ENCODE results near the gene LINGO1.
A peak's percentile ranks its signal among the peaks of the same experiment; 100 is the strongest.

The LINGO1 gene

DNA sequence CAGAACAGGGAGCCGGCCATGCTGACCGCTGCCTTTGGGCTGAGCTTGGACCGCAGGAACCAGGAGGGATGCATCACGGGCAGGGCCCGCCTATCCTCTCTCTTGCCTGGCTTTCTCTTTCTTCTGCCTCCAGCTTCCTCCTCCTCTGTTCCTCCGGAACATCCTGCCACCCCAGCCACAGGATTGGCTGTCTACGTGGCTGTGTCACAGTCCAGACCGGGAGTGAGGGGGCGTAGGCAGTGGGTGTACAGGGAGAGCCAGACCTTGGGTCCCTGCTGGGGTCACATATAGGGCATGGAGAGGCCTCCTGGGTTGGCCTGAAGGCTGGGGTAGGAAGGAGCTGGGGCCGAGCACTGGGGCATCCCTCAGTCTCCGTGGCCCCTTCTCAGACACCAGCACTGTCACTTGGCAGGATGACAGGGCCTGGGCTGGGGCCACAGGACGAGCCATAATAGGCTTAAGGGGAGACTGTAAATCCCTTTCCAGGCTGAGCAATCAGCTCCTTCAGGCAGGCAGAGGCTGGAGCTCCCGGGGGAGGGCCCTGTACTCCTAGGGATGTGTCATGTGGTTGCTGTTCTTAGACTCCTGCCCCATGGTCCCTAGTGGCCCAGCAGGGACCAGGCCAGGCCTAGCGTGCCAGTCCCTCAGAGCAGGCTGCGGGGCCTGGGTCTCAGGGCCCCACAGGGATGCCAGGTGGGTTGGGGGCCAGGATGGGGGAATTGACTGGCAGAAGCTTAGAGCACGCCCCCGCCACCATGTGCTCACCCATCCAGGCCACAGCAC is 25.4 kb downstream of the LINGO1 start:
- H4K91ac ChIP-seq (ENCODE audit: low read length), result peak overlapping the region; percentile 80
- H3K18ac ChIP-seq (ENCODE audit: low read depth in 1 of 2, low read length in 2 of 2), result peak overlapping the region; percentile 67 to 83
- 64% methylated on average over 10 of the region's 17 CpGs for WGBS
- H3K9me3 ChIP-seq (ENCODE audit: control insufficient read depth, low read length), result no peaks in the 10 kb centered on the region
- H2AFZ ChIP-seq (ENCODE audit: low read depth, low read length), result peak overlapping the region; percentile 79
- H3K4ac ChIP-seq (ENCODE audit: low read depth in 1 of 2, low read length in 2 of 2), result peak overlapping the region; percentile 76 to 83
- H3K9ac ChIP-seq (ENCODE audit: low read length), result no peak overlapping the region
- peak; percentile 64 for DNase-seq
- H3K23ac ChIP-seq (ENCODE audit: low read length in 2 of 2), result no peak overlapping the region
- H2BK12ac ChIP-seq (ENCODE audit: low read length in 2 of 2), result peak overlapping the region; percentile 51 to 79
- peak overlapping the region; percentile 12 for H2BK15ac ChIP-seq (ENCODE audit: low read depth, poor library complexity, severe bottlenecking)
- peak overlapping the region; percentile 92 for H4K8ac ChIP-seq (ENCODE audit: low read length)
- H2BK5ac ChIP-seq (ENCODE audit: low read depth, low read length, poor library complexity, severe bottlenecking), result no peak overlapping the region
- H3K14ac ChIP-seq (ENCODE audit: low read length in 2 of 2), result peak overlapping the region in 1 of 2 experiments; percentile 90
- no peak overlapping the region for H2AK5ac ChIP-seq (ENCODE audit: low read length, severe bottlenecking)
- peak overlapping the region; percentile 1 for H2BK120ac ChIP-seq (ENCODE audit: low read depth, low read length)
- no peak overlapping the region for H3K27ac ChIP-seq (ENCODE audit: low read length, poor library complexity, severe bottlenecking)
- H3K27me3 ChIP-seq (ENCODE audit: control insufficient read depth in 1 of 2, insufficient read depth in 1 of 2, low read length in 2 of 2), result peaks cover 40 to 49% of the 10 kb centered on the region in 2 experiments
- H3K4me2 ChIP-seq (ENCODE audit: low read length, poor library complexity, severe bottlenecking), result no peak overlapping the region
- no peak overlapping the region for H3K4me3 ChIP-seq (ENCODE audit: insufficient read depth in 1 of 2, low read depth in 1 of 2, low read length in 2 of 2)
- H3K36me3 ChIP-seq (ENCODE audit: control insufficient read depth in 1 of 2, insufficient read depth in 2 of 2, low read depth in 1 of 2, low read length in 2 of 2), result no peaks in the 10 kb centered on the region
- peaks cover 6% of the 10 kb centered on the region for H3K4me1 ChIP-seq (ENCODE audit: control insufficient read depth, insufficient read depth, low read depth, low read length)
- H3K79me1 ChIP-seq (replicated peaks; ENCODE audit: low read length, poor library complexity, severe bottlenecking), result no peaks in the 10 kb centered on the region

DNA sequence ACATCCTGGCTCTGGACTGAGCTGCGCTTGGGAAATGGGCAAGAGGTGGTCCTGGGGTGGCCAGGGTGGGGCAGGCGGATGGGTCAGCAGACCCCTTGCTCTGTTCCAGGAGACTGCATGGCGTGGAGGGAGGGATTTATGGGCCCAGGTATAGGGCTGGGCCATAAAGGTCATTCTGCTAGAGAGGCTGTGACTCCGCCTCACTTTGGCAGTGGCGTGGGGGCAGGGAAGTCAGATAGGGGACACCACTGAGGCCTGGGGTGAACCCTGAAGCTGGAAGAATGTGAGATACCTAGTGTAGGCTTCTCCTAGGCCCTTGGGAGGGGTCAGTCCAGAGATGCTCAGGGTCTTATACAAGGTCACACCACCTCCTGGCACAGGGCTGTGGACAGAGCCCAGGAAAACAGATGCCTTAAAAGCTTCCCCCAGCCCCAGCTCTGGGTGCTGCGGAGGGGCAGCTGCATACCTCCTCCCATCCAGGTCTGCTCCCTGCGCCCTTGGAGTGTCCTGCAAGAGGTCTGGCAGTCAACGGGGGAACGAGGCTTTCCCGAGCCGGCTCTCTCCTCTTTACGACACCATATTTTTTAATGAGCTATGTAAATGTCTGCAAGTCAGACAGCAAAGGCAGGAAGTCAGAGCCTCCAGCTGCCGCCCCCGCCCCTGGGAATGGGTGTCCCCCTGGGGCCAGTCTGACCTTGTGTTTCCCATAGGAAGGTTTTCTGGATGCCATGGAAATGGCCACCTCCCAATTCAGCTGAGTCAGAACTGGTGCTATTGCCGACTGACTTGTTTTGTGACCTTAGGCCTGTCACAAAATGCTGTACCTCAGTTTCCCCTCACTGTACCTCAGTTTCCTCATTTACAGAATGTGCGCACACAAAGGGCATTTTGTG is 26.3 kb downstream of the LINGO1 start:
- Histone ChIP-seq H3K27ac (ENCODE audit: low read length, poor library complexity, severe bottlenecking) (no peak overlapping the region), H2BK12ac (ENCODE audit: low read length in 2 of 2) (no peak overlapping the region), H3K4me2 (ENCODE audit: low read length, poor library complexity, severe bottlenecking) (no peak overlapping the region), H3K36me3 (ENCODE audit: control insufficient read depth in 1 of 2, insufficient read depth in 2 of 2, low read depth in 1 of 2, low read length in 2 of 2) (no peaks in the 10 kb centered on the region), H3K18ac (ENCODE audit: low read depth in 1 of 2, low read length in 2 of 2) (peak overlapping the region; percentile 67 to 83), H3K14ac (ENCODE audit: low read length in 2 of 2) (peak overlapping the region in 1 of 2 experiments; percentile 90), H2BK15ac (ENCODE audit: low read depth, poor library complexity, severe bottlenecking) (peak overlapping the region; percentile 45), H3K23ac (ENCODE audit: low read length in 2 of 2) (no peak overlapping the region), H3K4ac (ENCODE audit: low read depth in 1 of 2, low read length in 2 of 2) (peak overlapping the region; percentile 76 to 83), H3K27me3 (ENCODE audit: control insufficient read depth in 1 of 2, insufficient read depth in 1 of 2, low read length in 2 of 2) (peaks cover 31 to 54% of the 10 kb centered on the region in 2 experiments), H3K79me1 (replicated peaks; ENCODE audit: low read length, poor library complexity, severe bottlenecking) (no peaks in the 10 kb centered on the region), H4K91ac (ENCODE audit: low read length) (peak overlapping the region; percentile 54), H3K4me1 (ENCODE audit: control insufficient read depth, insufficient read depth, low read depth, low read length) (peaks cover 6% of the 10 kb centered on the region), H3K9me3 (ENCODE audit: control insufficient read depth, low read length) (no peaks in the 10 kb centered on the region), H3K4me3 (ENCODE audit: insufficient read depth in 1 of 2, low read depth in 1 of 2, low read length in 2 of 2) (no peak overlapping the region), H2AFZ (ENCODE audit: low read depth, low read length) (peak overlapping the region; percentile 79), H3K9ac (ENCODE audit: low read length) (no peak overlapping the region), H2BK120ac (ENCODE audit: low read depth, low read length) (no peak overlapping the region), H4K8ac (ENCODE audit: low read length) (peak overlapping the region; percentile 92), H2AK5ac (ENCODE audit: low read length, severe bottlenecking) (no peak overlapping the region), H2BK5ac (ENCODE audit: low read depth, low read length, poor library complexity, severe bottlenecking) (no peak overlapping the region)
- peak; percentile 53 for DNase-seq
- WGBS, result 44% methylated on average over 16 of the region's 16 CpGs

DNA sequence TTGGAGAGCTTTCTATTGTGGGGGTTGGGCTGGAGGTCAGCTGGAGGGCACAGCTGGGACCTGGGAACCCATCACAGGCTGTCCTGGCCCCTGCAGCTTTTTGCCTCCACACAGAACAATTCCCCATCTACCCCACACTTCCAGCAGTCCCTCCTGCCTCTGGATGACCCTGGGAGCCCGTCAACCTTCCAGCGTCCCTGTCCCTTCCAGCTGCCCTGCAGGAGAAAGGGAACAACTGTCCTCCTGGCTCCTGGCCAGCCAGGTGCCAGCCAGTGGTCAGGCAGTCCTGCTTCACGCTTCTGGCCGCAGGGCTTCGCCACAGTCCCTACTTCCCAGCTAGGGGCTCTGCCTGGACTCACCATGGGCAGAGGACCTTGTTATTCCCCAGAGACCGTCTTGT is 27.2 kb downstream of the LINGO1 start:
- Histone ChIP-seq H2BK5ac (ENCODE audit: low read depth, low read length, poor library complexity, severe bottlenecking) (no peak overlapping the region), H4K8ac (ENCODE audit: low read length) (no peak overlapping the region), H3K27me3 (ENCODE audit: control insufficient read depth in 1 of 2, insufficient read depth in 1 of 2, low read length in 2 of 2) (peaks cover 29 to 54% of the 10 kb centered on the region in 2 experiments), H3K23ac (ENCODE audit: low read length in 2 of 2) (no peak overlapping the region), H3K4me2 (ENCODE audit: low read length, poor library complexity, severe bottlenecking) (no peak overlapping the region), H3K9me3 (ENCODE audit: control insufficient read depth, low read length) (no peaks in the 10 kb centered on the region), H2AK5ac (ENCODE audit: low read length, severe bottlenecking) (no peak overlapping the region), H2BK120ac (ENCODE audit: low read depth, low read length) (no peak overlapping the region), H4K91ac (ENCODE audit: low read length) (peak overlapping the region; percentile 54), H2BK12ac (ENCODE audit: low read length in 2 of 2) (peak overlapping the region in 1 of 2 experiments; percentile 83), H2AFZ (ENCODE audit: low read depth, low read length) (no peak overlapping the region), H3K14ac (ENCODE audit: low read length in 2 of 2) (no peak overlapping the region), H3K4me3 (ENCODE audit: insufficient read depth in 1 of 2, low read depth in 1 of 2, low read length in 2 of 2) (no peak overlapping the region), H3K27ac (ENCODE audit: low read length, poor library complexity, severe bottlenecking) (no peak overlapping the region), H3K36me3 (ENCODE audit: control insufficient read depth in 1 of 2, insufficient read depth in 2 of 2, low read depth in 1 of 2, low read length in 2 of 2) (no peaks in the 10 kb centered on the region), H3K4ac (ENCODE audit: low read depth in 1 of 2, low read length in 2 of 2) (peak overlapping the region in 1 of 2 experiments; percentile 30), H2BK15ac (ENCODE audit: low read depth, poor library complexity, severe bottlenecking) (peak overlapping the region; percentile 45), H3K4me1 (ENCODE audit: control insufficient read depth, insufficient read depth, low read depth, low read length) (peaks cover 6% of the 10 kb centered on the region), H3K18ac (ENCODE audit: low read depth in 1 of 2, low read length in 2 of 2) (peak overlapping the region in 1 of 2 experiments; percentile 34), H3K79me1 (replicated peaks; ENCODE audit: low read length, poor library complexity, severe bottlenecking) (no peaks in the 10 kb centered on the region), H3K9ac (ENCODE audit: low read length) (no peak overlapping the region)
- 83% methylated on average over 6 of the region's 6 CpGs for WGBS
- no peak for DNase-seq

DNA sequence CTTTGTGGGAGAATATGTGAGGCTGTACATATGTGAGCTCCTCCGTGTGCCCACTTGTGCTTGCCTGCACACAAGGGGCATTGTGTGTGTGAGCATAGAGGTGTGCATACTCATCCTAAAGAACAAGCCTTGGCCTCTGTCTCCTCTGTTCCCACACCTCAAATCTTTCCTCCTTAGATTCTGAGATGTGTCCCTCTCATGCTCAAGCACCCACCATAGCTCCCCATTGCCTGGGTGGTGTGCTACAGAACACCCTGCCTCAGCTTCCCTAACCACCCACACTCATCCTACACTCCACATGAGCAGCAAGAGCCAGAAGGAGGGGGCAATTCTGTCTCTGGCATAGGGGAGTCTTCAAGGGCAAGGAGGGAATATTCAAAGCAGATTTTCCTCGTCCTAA is 27.7 kb downstream of the LINGO1 start:
- Histone ChIP-seq H2BK5ac (ENCODE audit: low read depth, low read length, poor library complexity, severe bottlenecking) (no peak overlapping the region), H3K79me1 (replicated peaks; ENCODE audit: low read length, poor library complexity, severe bottlenecking) (no peaks in the 10 kb centered on the region), H3K36me3 (ENCODE audit: control insufficient read depth in 1 of 2, insufficient read depth in 2 of 2, low read depth in 1 of 2, low read length in 2 of 2) (no peaks in the 10 kb centered on the region), H2BK12ac (ENCODE audit: low read length in 2 of 2) (peak overlapping the region; percentile 45 to 57), H4K91ac (ENCODE audit: low read length) (no peak overlapping the region), H4K8ac (ENCODE audit: low read length) (peak overlapping the region; percentile 35), H2BK15ac (ENCODE audit: low read depth, poor library complexity, severe bottlenecking) (no peak overlapping the region), H2AFZ (ENCODE audit: low read depth, low read length) (no peak overlapping the region), H3K27me3 (ENCODE audit: control insufficient read depth in 1 of 2, insufficient read depth in 1 of 2, low read length in 2 of 2) (peaks cover 30 to 53% of the 10 kb centered on the region in 2 experiments), H2BK120ac (ENCODE audit: low read depth, low read length) (no peak overlapping the region), H3K27ac (ENCODE audit: low read length, poor library complexity, severe bottlenecking) (no peak overlapping the region), H3K14ac (ENCODE audit: low read length in 2 of 2) (no peak overlapping the region), H3K9ac (ENCODE audit: low read length) (no peak overlapping the region), H2AK5ac (ENCODE audit: low read length, severe bottlenecking) (no peak overlapping the region), H3K4me2 (ENCODE audit: low read length, poor library complexity, severe bottlenecking) (no peak overlapping the region), H3K4ac (ENCODE audit: low read depth in 1 of 2, low read length in 2 of 2) (no peak overlapping the region), H3K9me3 (ENCODE audit: control insufficient read depth, low read length) (no peaks in the 10 kb centered on the region), H3K4me1 (ENCODE audit: control insufficient read depth, insufficient read depth, low read depth, low read length) (peaks cover 6% of the 10 kb centered on the region), H3K4me3 (ENCODE audit: insufficient read depth in 1 of 2, low read depth in 1 of 2, low read length in 2 of 2) (no peak overlapping the region), H3K18ac (ENCODE audit: low read depth in 1 of 2, low read length in 2 of 2) (peak overlapping the region; percentile 24 to 64), H3K23ac (ENCODE audit: low read length in 2 of 2) (no peak overlapping the region)
- DNase-seq, result no peak
- 89% methylated on average over 1 of the region's 2 CpGs for WGBS
